Endothelial cell of umbilical vein (primary cell): ENCODE measurements around the gene LCE6A. TPM values are rescaled to one million over a fixed set of nuclear protein-coding genes. Genes with fewer than 3 reads are reported as not detected.

Experiments
- BruUV-seq: library from RNA; stranded (reverse); fragments of 400-500 nt; replicated peaks from 2 replicates; lab custom pipeline; 2021; lab: Mats Ljungman, UMichigan
- CTCF ChIA-PET: fragments of 300-600, 350-600 bp; sonication (Branson Sonifier 250); formaldehyde crosslinking; loops from one replicate; lab custom pipeline; 2021; ENCODE audit warnings: antibody characterized with exemption, inconsistent platforms; lab: Charles Lee
- POLR2A ChIA-PET: fragments of 300-600, 350-600 bp; sonication (Branson Sonifier 250); formaldehyde crosslinking; loops from one replicate; lab custom pipeline; 2021; ENCODE audit warnings: antibody characterized with exemption, inconsistent platforms; lab: Charles Lee
- DNase-seq: peaks from one replicate; pipeline ENCODE4 v3.0.0-alpha.2; 2011; ENCODE audit warnings: low read depth, low spot score
- FAIRE-seq: peaks from 2 replicates; lab custom pipeline; 2011; peaks lifted over from hg19 to GRCh38; lab: Jason Lieb, UNC
- H2AFZ ChIP-seq: 2 replicates; pipeline ENCODE4 v1.6.0; 2012; ENCODE audit warnings: low read depth, low read length, control low read depth, inconsistent platforms
- H3K27ac ChIP-seq: 2 replicates; pipeline ENCODE4 v1.5.1; 2011; ENCODE audit warnings: low read depth, mild to moderate bottlenecking, control low read depth, low read length, moderate library complexity; ENCODE audit not compliant: insufficient read depth
- H3K27me3 ChIP-seq, 2 experiments: 2 replicates each; pipeline versions ENCODE4 v1.6.0 to v1.6.1; 2011; ENCODE audit warnings: low read length in 2 of 2, mixed read lengths in 1 of 2; ENCODE audit not compliant: control insufficient read depth in 2 of 2, insufficient read depth in 2 of 2
- H3K36me3 ChIP-seq, 2 experiments: 2 replicates in 1 of 2; 3 replicates in 1 of 2; pipeline ENCODE4 v1.5.1; 2011; ENCODE audit warnings: low read length in 2 of 2, mild to moderate bottlenecking in 1 of 2, moderate library complexity in 1 of 2; ENCODE audit not compliant: control insufficient read depth in 2 of 2, insufficient read depth in 2 of 2; ENCODE audit errors: extremely low read depth in 1 of 2
- H3K4me1 ChIP-seq: 3 replicates; pipeline ENCODE4 v1.5.1; 2011; ENCODE audit warnings: mild to moderate bottlenecking, low read length; ENCODE audit not compliant: control insufficient read depth, insufficient read depth; ENCODE audit errors: extremely low read depth
- H3K4me2 ChIP-seq: 2 replicates; pipeline ENCODE4 v1.6.1; 2011; ENCODE audit warnings: low read length, control low read depth, mixed read lengths; ENCODE audit not compliant: insufficient read depth
- H3K4me3 ChIP-seq, 3 experiments: fragments of 200-600 bp in 1 of 3; sonication (generic), shearing (Covaris generic) in 1 of 3; replicated peaks in 1 of 3; 2 replicates each; pipeline ENCODE4 v1.5.1; 2011 to 2016; ENCODE audit warnings: control low read depth in 3 of 3, low read length in 3 of 3, mild to moderate bottlenecking in 2 of 3, inconsistent platforms in 1 of 3, low read depth in 1 of 3, moderate library complexity in 1 of 3; ENCODE audit not compliant: insufficient read depth in 1 of 3
- H3K79me2 ChIP-seq: 2 replicates; pipeline ENCODE4 v1.6.0; 2012; ENCODE audit warnings: low read length, inconsistent platforms; ENCODE audit not compliant: control insufficient read depth, insufficient read depth
- H3K9ac ChIP-seq: replicated peaks from 2 replicates; pipeline ENCODE3; 2011; ENCODE audit warnings: low read length, control low read depth; ENCODE audit not compliant: insufficient read depth; ENCODE audit errors: extremely low read depth
- H3K9me1 ChIP-seq: replicated peaks from 3 replicates; pipeline ENCODE4 v1.6.0; 2011; ENCODE audit warnings: mild to moderate bottlenecking, low read length; ENCODE audit not compliant: control insufficient read depth, insufficient read depth; ENCODE audit errors: extremely low read depth
- H3K9me3 ChIP-seq: replicated peaks from 2 replicates; pipeline ENCODE4 v1.5.1; 2012; ENCODE audit warnings: low read length, inconsistent platforms; ENCODE audit not compliant: control insufficient read depth, insufficient read depth
- H4K20me1 ChIP-seq: replicated peaks from 2 replicates; pipeline ENCODE3; 2011; ENCODE audit warnings: mild to moderate bottlenecking, low read length; ENCODE audit not compliant: control insufficient read depth, insufficient read depth; ENCODE audit errors: extremely low read depth
- CTCF ChIP-seq, 2 donors: IDR thresholded peaks; 1 replicate in 1 of 2; 2 replicates in 1 of 2; pipeline ENCODE4 v1.5.1; 2011; ENCODE audit warnings: low read length in 2 of 2, mild to moderate bottlenecking in 2 of 2, moderate library complexity in 2 of 2, control low read depth in 1 of 2, inconsistent platforms in 1 of 2, low read depth in 1 of 2; ENCODE audit not compliant: insufficient read depth in 1 of 2; ENCODE audit errors: extremely low read depth in 1 of 2
- EZH2 ChIP-seq: IDR thresholded peaks from 2 replicates; pipeline ENCODE4 v1.6.1; 2012; ENCODE audit warnings: borderline replicate concordance, low read depth, mild to moderate bottlenecking, moderate library complexity, low read length, inconsistent platforms; ENCODE audit not compliant: severe bottlenecking
- FOS ChIP-seq: IDR thresholded peaks from 2 replicates; pipeline ENCODE4 v1.6.1; 2011; ENCODE audit warnings: mild to moderate bottlenecking, low read length, moderate library complexity, borderline replicate concordance; ENCODE audit not compliant: insufficient read depth
- GATA2 ChIP-seq: IDR thresholded peaks from 2 replicates; pipeline ENCODE4 v1.7.0; 2011; ENCODE audit warnings: low read depth, mild to moderate bottlenecking, moderate library complexity, mixed read lengths, low read length; ENCODE audit not compliant: insufficient read length, insufficient read depth
- POLR2A ChIP-seq: IDR thresholded peaks from 2 replicates; pipeline ENCODE4 v1.6.1; 2012; ENCODE audit warnings: low read depth, mild to moderate bottlenecking, control low read depth, low read length
- POLR2AphosphoS5 ChIP-seq: IDR thresholded peaks from 2 replicates; pipeline ENCODE4 v1.6.1; 2012; ENCODE audit warnings: low read depth, mild to moderate bottlenecking, control low read depth, low read length, moderate library complexity; ENCODE audit not compliant: insufficient read depth
- dilution Hi-C: fragments of 300-500 bp; cut with MboI; formaldehyde crosslinking; loops from one replicate; pipeline ENCODE4 v1.15.0; 2019; ENCODE audit warnings: low sequenced_read_pairs; ENCODE audit not compliant: extremely low pct_ligation_motif_present
- intact Hi-C: fragments of 100-400 bp; cut with micrococcal nuclease; formaldehyde crosslinking; loops from one replicate; pipeline ENCODE4 v1.10.0; 2022
- polyA plus RNA-seq, 4 experiments: library from polyadenylated mRNA; depleted of rRNA in 3 of 4; stranded (reverse) in 3 of 4; unstranded in 1 of 4; fragments of >200 nt; gene quantifications; 2 replicates each; pipeline versions ENCODE4 v1.2.1 to v1.2.3, GENCODE V29; 2011 to 2012; ENCODE audit warnings: missing spikeins in 1 of 4
- total RNA-seq: library from RNA; stranded (reverse); gene quantifications from 2 replicates; pipeline ENCODE4 v1.2.3, GENCODE V29; 2021

LCE6A gene
- total and polyA plus RNA-seq, 2 donors (not counting 3 experiments of a cell fraction or from before 2014, with no cell fraction given): not detected

- Histone ChIP-seq H3K4me1 (no peaks in the 10 kb centered on the region), H3K4me3 (no peak overlapping the region), H3K9me3 (no peaks in the 10 kb centered on the region), H3K27me3 (no peaks in the 10 kb centered on the region), H2AFZ (no peak overlapping the region), H3K9ac (no peak overlapping the region), H3K9me1 (no peaks in the 10 kb centered on the region), H3K27ac (no peak overlapping the region), H4K20me1 (no peaks in the 10 kb centered on the region), H3K79me2 (no peaks in the 10 kb centered on the region), H3K36me3 (no peaks in the 10 kb centered on the region), H3K4me2 (no peak overlapping the region)
- BruUV-seq: no TSS peak
- ChIA-PET POLR2A (no interaction called here), CTCF (no interaction called here)
- intact Hi-C loops: no loop called here
- FAIRE-seq (no peak), DNase-seq (no peak)
- TF ChIP-seq GATA2: no peak
- TF ChIP-seq POLR2AphosphoS5: no peak
- TF ChIP-seq CTCF (IDR thresholded peaks at IDR 0.05; ENCODE audit: extremely low read depth in 1 of 2, insufficient read depth in 1 of 2, low read depth in 1 of 2, low read length in 2 of 2): no peak
- no peak for TF ChIP-seq FOS
- no peak for TF ChIP-seq EZH2
- TF ChIP-seq POLR2A: no peak
- dilution Hi-C loops: no loop called here
These were observed 42.4 kb downstream of the LCE6A start for GRCh38 chr1:152884966-152885624.
